ENCODE data around the gene MAP3K20.

The MAP3K20 gene

DNA sequence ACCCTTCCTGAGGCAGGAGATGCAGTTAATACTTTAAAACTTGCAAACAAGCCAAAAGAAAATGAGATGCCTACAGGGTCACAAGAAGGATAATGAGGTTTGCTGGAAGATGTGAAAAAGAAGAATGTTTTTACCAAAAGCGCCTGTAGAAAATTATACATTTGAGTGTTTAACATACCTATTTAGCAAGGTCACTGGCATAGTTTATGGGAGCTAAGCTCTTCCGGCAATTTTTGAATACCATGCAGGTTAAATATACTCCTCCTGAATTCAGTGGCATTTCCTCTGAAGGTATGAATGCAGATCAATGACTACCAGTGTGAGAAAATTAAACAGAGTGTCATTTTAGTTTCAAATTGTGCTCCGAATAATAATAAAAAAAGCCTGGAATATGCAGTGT is 21.2 kb upstream of the MAP3K20 start:
- H3K27ac Mint-ChIP-seq = no peak overlapping the region
- H3K27me3 Mint-ChIP-seq (ENCODE audit: low read depth, poor library complexity) = peaks cover 2% of the 10 kb centered on the region
- DNase-seq = no peak
- H3K4me3 Mint-ChIP-seq = no peak overlapping the region
- no peaks in the 10 kb centered on the region for H3K36me3 Mint-ChIP-seq (ENCODE audit: low read depth)
- peaks cover 16% of the 10 kb centered on the region for H3K9me3 Mint-ChIP-seq
- peaks cover 17% of the 10 kb centered on the region for H3K4me1 Mint-ChIP-seq
- TF ChIP-seq, protein P1, sequence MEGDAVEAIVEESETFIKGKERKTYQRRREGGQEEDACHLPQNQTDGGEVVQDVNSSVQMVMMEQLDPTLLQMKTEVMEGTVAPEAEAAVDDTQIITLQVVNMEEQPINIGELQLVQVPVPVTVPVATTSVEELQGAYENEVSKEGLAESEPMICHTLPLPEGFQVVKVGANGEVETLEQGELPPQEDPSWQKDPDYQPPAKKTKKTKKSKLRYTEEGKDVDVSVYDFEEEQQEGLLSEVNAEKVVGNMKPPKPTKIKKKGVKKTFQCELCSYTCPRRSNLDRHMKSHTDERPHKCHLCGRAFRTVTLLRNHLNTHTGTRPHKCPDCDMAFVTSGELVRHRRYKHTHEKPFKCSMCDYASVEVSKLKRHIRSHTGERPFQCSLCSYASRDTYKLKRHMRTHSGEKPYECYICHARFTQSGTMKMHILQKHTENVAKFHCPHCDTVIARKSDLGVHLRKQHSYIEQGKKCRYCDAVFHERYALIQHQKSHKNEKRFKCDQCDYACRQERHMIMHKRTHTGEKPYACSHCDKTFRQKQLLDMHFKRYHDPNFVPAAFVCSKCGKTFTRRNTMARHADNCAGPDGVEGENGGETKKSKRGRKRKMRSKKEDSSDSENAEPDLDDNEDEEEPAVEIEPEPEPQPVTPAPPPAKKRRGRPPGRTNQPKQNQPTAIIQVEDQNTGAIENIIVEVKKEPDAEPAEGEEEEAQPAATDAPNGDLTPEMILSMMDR (IDR thresholded peaks at IDR 0.05) = no peak

DNA sequence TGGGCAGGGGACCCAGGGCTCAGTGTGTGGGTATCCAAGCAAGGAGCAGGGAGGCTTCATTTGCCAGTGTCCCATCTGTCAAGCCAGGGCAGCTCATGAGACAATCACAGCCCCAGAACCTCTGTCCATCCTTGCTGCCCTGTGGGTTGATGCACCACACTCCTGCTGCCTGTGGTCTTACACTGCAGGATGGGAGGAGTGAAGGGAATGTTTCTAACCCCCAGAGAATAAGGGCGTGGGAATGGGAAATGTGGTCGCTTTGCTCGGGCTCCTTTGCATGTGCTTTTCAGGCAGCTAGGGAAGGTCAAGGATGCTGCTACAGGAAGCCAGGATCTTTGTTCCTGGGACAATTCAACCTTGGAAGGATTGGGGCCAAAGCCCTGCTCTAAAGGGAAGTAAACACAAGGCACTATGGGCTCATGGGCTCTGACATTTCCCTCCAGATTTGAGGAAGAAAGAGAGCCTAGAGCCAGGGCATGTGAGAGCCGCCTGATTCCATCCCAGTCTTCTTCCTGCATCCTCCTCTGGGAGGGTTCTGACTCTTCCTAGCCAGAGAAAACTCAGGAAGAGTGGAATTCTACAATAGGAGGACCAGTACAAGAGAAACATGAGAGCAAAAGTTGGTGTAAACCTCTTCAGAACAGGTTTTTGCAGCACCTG is 18.8 kb upstream of the MAP3K20 start:
- H3K4me3 Mint-ChIP-seq = no peak overlapping the region
- peaks cover 16% of the 10 kb centered on the region for H3K9me3 Mint-ChIP-seq
- H3K27me3 Mint-ChIP-seq (ENCODE audit: low read depth, poor library complexity) = peaks cover 2% of the 10 kb centered on the region
- no peak for DNase-seq
- no peaks in the 10 kb centered on the region for H3K4me1 Mint-ChIP-seq
- no peaks in the 10 kb centered on the region for H3K36me3 Mint-ChIP-seq (ENCODE audit: low read depth)
- H3K27ac Mint-ChIP-seq = no peak overlapping the region
- TF ChIP-seq, protein P1 (IDR thresholded peaks at IDR 0.05) = no peak

DNA sequence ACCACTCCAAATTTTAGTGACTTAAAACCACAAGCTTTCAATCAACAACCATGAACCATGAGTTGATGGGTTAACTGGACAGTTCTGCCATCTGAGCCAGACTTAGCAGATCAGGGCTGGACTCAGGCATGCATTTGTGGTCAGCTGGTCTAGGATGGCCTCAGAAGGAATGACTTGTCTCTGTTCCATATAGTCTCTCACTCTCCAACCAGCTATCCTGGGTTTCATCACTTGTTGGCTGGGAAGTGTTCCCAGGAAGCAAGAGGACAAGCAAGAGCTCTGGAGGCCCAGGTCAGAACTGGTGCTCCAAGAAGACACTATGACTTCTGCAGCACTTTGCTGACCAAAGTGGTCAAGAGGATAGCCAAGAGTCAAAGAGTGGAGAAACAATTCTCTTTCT is 17.5 kb upstream of the MAP3K20 start:
- H3K9me3 Mint-ChIP-seq = peaks cover 16% of the 10 kb centered on the region
- H3K4me1 Mint-ChIP-seq = no peaks in the 10 kb centered on the region
- H3K27me3 Mint-ChIP-seq (ENCODE audit: low read depth, poor library complexity) = peaks cover 2% of the 10 kb centered on the region
- H3K36me3 Mint-ChIP-seq (ENCODE audit: low read depth) = no peaks in the 10 kb centered on the region
- TF ChIP-seq, protein P1 (IDR thresholded peaks at IDR 0.05) = no peak
- DNase-seq = no peak
- no peak overlapping the region for H3K4me3 Mint-ChIP-seq
- H3K27ac Mint-ChIP-seq = no peak overlapping the region

DNA sequence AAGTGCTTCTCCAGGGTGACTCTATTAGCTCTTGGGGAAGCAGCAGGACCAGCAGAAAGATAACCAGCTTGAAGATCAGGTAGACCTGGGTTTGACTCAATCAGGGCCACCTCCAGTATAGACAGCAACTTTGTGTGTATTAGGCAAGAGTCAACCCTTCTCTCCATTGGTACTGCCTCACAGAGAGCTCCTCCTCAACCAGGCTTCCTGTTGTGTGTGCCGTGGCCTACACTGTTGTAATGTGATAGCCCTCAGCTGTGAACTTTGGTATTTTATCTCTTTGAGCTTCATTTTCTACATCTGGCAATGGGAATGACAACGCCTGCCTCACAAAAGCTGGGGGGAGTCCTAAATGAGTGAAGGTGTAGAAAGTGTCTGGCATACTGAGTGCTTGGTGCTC is 17.0 kb upstream of the MAP3K20 start:
- no peak for DNase-seq
- Mint-ChIP-seq H3K36me3 (ENCODE audit: low read depth) (no peaks in the 10 kb centered on the region), H3K9me3 (peaks cover 16% of the 10 kb centered on the region), H3K4me1 (no peaks in the 10 kb centered on the region), H3K4me3 (no peak overlapping the region), H3K27ac (no peak overlapping the region), H3K27me3 (ENCODE audit: low read depth, poor library complexity) (peaks cover 2% of the 10 kb centered on the region)
- TF ChIP-seq, protein P1 (IDR thresholded peaks at IDR 0.05) = no peak

DNA sequence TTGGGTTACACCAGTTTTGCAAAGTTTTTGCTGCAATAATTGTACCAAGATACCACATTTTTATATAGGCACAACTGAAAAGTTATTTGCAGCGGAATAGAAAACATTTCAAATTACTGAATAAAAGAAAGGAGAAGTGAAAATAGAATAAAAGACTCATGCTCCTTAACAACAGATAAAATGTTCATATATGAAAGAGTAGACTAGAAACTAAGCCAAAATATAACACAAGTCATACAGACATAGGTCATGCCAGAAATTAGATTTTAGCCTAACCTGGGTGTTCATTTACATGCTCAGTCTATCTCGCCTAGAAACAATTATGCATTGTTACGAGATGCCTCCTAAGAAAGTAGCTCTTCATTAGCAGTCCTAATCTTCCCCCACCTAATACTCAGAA is 16.4 kb upstream of the MAP3K20 start:
- DNase-seq = no peak
- TF ChIP-seq, protein P1 (IDR thresholded peaks at IDR 0.05) = no peak
- Mint-ChIP-seq H3K9me3 (peaks cover 16% of the 10 kb centered on the region), H3K36me3 (ENCODE audit: low read depth) (no peaks in the 10 kb centered on the region), H3K4me1 (no peaks in the 10 kb centered on the region), H3K27ac (no peak overlapping the region), H3K27me3 (ENCODE audit: low read depth, poor library complexity) (peaks cover 2% of the 10 kb centered on the region), H3K4me3 (no peak overlapping the region)

DNA sequence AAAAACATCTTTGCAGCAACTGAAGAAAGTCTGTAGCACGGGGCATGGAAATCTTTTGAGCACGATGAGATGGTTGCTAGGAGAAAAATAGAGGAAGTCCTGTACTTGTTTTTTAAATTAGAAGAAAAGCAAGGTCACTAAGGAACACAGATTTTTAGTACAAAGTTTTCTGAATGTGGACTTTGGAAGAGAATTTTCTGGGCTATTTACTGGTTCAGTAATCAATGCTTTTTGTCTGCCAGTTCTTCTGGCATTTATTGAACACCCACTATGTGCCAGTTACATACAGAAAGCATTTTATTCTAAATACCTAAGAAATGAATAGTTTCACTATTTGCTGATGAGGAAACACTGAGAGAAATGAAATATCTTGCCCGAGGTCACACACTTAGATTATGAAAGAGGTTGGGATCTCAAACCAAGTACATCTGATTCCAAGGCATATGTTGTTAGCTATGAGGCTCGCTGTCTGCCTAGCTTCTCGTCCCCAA is 15.6 kb upstream of the MAP3K20 start:
- Mint-ChIP-seq H3K4me1 (no peaks in the 10 kb centered on the region), H3K27ac (no peak overlapping the region), H3K4me3 (no peak overlapping the region), H3K27me3 (ENCODE audit: low read depth, poor library complexity) (peaks cover 2% of the 10 kb centered on the region), H3K36me3 (ENCODE audit: low read depth) (no peaks in the 10 kb centered on the region), H3K9me3 (peaks cover 16% of the 10 kb centered on the region)
- DNase-seq = no peak
- TF ChIP-seq, protein P1 (IDR thresholded peaks at IDR 0.05) = no peak
